ENCODE measurements around the gene EPAS1.

EPAS1 gene

GRCh38 chr2:46413631-46414030, 116.4 kb downstream of the EPAS1 start:
- no peak for TF ChIP-seq CTCF (conservative IDR thresholded peaks at IDR 0.05)
- no peak overlapping the region for H3K27ac ChIP-seq

- TF ChIP-seq CTCF (conservative IDR thresholded peaks at IDR 0.05) = no peak
- H3K27ac ChIP-seq = no peak overlapping the region
Observed at GRCh38 chr2:46414701-46415100, 117.5 kb downstream of the EPAS1 start.

GRCh38 chr2:46416280-46416679, 119.1 kb downstream of the EPAS1 start:
- no peak for TF ChIP-seq CTCF (conservative IDR thresholded peaks at IDR 0.05)
- no peak overlapping the region for H3K27ac ChIP-seq

GRCh38 chr2:46416739-46417403, 119.7 kb downstream of the EPAS1 start:
- H3K27ac ChIP-seq = no peak overlapping the region
- no peak for TF ChIP-seq CTCF (conservative IDR thresholded peaks at IDR 0.05)

GRCh38 chr2:46420945-46421344, 123.7 kb downstream of the EPAS1 start:
- TF ChIP-seq CTCF (conservative IDR thresholded peaks at IDR 0.05) = no peak
- no peak overlapping the region for H3K27ac ChIP-seq

- H3K27ac ChIP-seq = no peak overlapping the region
- no peak for TF ChIP-seq CTCF (conservative IDR thresholded peaks at IDR 0.05)
Observed at GRCh38 chr2:46421361-46421760, 124.2 kb downstream of the EPAS1 start.

- H3K27ac ChIP-seq = no peak overlapping the region
- TF ChIP-seq CTCF (conservative IDR thresholded peaks at IDR 0.05) = no peak
Observed at GRCh38 chr2:46422717-46423394, 125.6 kb downstream of the EPAS1 start.

Data from VCaP (cell line).